Mucosa of descending colon (tissue), 3 donors: ENCODE data around the gene GPC6. TPM values are rescaled to one million over a fixed set of nuclear protein-coding genes. Genes with fewer than 3 reads are reported as not detected.

Experiments
- ATAC-seq: fragments of 200-7000 bp; cut with Tn5 transposase; one replicate; pipeline ENCODE4 v1.9.1; 2020; ENCODE audit warnings: mild to moderate bottlenecking, moderate library complexity
- DNase-seq, 3 donors: peaks; one replicate each; pipeline ENCODE4 v3.0.0-alpha.2; 2020
- H3K36me3 ChIP-seq: fragments of 200-600 bp; one replicate; pipeline ENCODE4 v1.8.0; 2021; ENCODE audit warnings: low read depth, mild to moderate bottlenecking
- H3K4me1 ChIP-seq: fragments of 200-600 bp; one replicate; pipeline ENCODE4 v1.8.0; 2021; ENCODE audit warnings: low read depth, mild to moderate bottlenecking
- H3K4me3 ChIP-seq: fragments of 200-600 bp; one replicate; pipeline ENCODE4 v1.8.0; 2021; ENCODE audit warnings: mild to moderate bottlenecking
- H3K9me3 ChIP-seq: fragments of 200-600 bp; one replicate; pipeline ENCODE4 v1.8.0; 2021; ENCODE audit warnings: mild to moderate bottlenecking
- CTCF ChIP-seq: fragments of 200-600 bp; IDR thresholded peaks from one replicate; pipeline ENCODE4 v1.8.0; 2022; ENCODE audit warnings: antibody characterized with exemption, mild to moderate bottlenecking
- intact Hi-C, 2 donors: fragments of 100-400 bp; cut with DNase I in 1 of 2; cut with micrococcal nuclease in 1 of 2; formaldehyde crosslinking; loops; one replicate each; pipeline versions ENCODE4 v1.11.0 to v1.11.1; 2022; cut with DNase I, micrococcal nuclease
- total RNA-seq, 3 donors: library from RNA; stranded (reverse); fragmentation: NEBNext Ultra II Directional in 2 of 3; extraction: Animal tissue kit (Norgen Biotek cat#: 25700) in 2 of 3; gene quantifications; one replicate each; pipeline versions ENCODE4 v1.2.1 to v1.2.4, GENCODE V29; 2021 to 2023
- donor health status: DM: no; HTN: no; CAD: no; lungs with moderate emphysema.
- donor health status: DM: no; HTN: no; CAD: no.
- donor health status: DM: no; HTN: yes; CAD: no.

The GPC6 gene
- total RNA-seq, 3 donors from 2014 or later = 2.7 to 11.3 (median 7.5) TPM

- intact Hi-C loops = no loop called here
- H3K4me3 ChIP-seq = no peak overlapping the region
- TF ChIP-seq CTCF = no peak
- H3K36me3 ChIP-seq = no peaks in the 10 kb centered on the region
- no peaks in the 10 kb centered on the region for H3K9me3 ChIP-seq
- DNase-seq (no peak), ATAC-seq (no peak)
- H3K4me1 ChIP-seq = no peaks in the 10 kb centered on the region
Observed at GRCh38 chr13:94408314-94409036, 1181.9 kb downstream of the GPC6 start.

- H3K9me3 ChIP-seq = no peaks in the 10 kb centered on the region
- intact Hi-C loops = no loop called here
- TF ChIP-seq CTCF = no peak
- no peak overlapping the region for H3K4me3 ChIP-seq
- H3K36me3 ChIP-seq = no peaks in the 10 kb centered on the region
- ATAC-seq = no peak
- no peaks in the 10 kb centered on the region for H3K4me1 ChIP-seq
- no peak for DNase-seq
Observed at GRCh38 chr13:94411747-94412146, 1185.1 kb downstream of the GPC6 start.

GRCh38 chr13:94412870-94413597, 1186.4 kb downstream of the GPC6 start:
- no peaks in the 10 kb centered on the region for H3K36me3 ChIP-seq
- no peaks in the 10 kb centered on the region for H3K4me1 ChIP-seq
- intact Hi-C loops = no loop called here
- DNase-seq = no peak
- no peak for ATAC-seq
- no peaks in the 10 kb centered on the region for H3K9me3 ChIP-seq
- no peak for TF ChIP-seq CTCF
- H3K4me3 ChIP-seq = no peak overlapping the region

- no peak for DNase-seq
- Histone ChIP-seq H3K9me3 (no peaks in the 10 kb centered on the region), H3K36me3 (no peaks in the 10 kb centered on the region), H3K4me3 (no peak overlapping the region), H3K4me1 (no peaks in the 10 kb centered on the region)
- intact Hi-C loops = no loop called here
- no peak for TF ChIP-seq CTCF
- ATAC-seq = no peak
Observed at GRCh38 chr13:94413598-94413944, 1187.0 kb downstream of the GPC6 start.

GRCh38 chr13:94414141-94414540, 1187.5 kb downstream of the GPC6 start:
- H3K9me3 ChIP-seq = no peaks in the 10 kb centered on the region
- ATAC-seq (no peak), DNase-seq (no peak)
- intact Hi-C loops = no loop called here
- H3K4me3 ChIP-seq = no peak overlapping the region
- H3K36me3 ChIP-seq = no peaks in the 10 kb centered on the region
- no peak for TF ChIP-seq CTCF
- H3K4me1 ChIP-seq = no peaks in the 10 kb centered on the region
